ENCODE results near the gene PTPN5. TPM values are rescaled to one million over a fixed set of nuclear protein-coding genes. Genes with fewer than 3 reads are reported as not detected.
A peak's percentile ranks its signal among the peaks of the same experiment; 100 is the strongest.
"Not testable (repeated sequence)": the region's sequence is repeated elsewhere in the genome, so short reads cannot be mapped to it uniquely, and the experiment has no call there.

Gene PTPN5
- total RNA-seq: 27.5 TPM

GRCh38 chr11:18791207-18791968 lies at the start of gene PTPN5:
PTPN5 (minus strand) TSS chr11:18791798; CDS start chr11:18771958, 19,840 bp downstream.
- DNase-seq: peak; percentile 29

DNA sequence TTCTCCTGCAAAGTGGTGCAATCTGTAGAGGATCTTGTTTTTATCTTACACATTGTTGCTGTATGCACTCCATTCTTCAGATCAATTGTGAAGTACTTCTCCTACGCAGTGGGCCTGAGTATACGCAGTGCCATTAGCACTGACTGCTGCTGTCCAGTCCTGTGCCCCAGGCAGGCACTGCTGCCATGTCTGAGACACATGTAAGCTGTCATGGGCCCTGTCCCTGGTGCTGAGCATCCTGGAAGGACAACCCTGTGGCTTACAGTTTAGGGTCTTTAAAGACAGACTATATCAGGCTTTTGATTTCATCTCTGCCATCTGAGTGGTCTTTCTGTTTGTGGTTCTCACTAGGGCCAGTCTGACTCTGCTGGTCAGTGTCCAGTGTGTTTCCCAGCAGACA lies 44.8 kb upstream of the PTPN5 start:
- no peak for DNase-seq

DNA sequence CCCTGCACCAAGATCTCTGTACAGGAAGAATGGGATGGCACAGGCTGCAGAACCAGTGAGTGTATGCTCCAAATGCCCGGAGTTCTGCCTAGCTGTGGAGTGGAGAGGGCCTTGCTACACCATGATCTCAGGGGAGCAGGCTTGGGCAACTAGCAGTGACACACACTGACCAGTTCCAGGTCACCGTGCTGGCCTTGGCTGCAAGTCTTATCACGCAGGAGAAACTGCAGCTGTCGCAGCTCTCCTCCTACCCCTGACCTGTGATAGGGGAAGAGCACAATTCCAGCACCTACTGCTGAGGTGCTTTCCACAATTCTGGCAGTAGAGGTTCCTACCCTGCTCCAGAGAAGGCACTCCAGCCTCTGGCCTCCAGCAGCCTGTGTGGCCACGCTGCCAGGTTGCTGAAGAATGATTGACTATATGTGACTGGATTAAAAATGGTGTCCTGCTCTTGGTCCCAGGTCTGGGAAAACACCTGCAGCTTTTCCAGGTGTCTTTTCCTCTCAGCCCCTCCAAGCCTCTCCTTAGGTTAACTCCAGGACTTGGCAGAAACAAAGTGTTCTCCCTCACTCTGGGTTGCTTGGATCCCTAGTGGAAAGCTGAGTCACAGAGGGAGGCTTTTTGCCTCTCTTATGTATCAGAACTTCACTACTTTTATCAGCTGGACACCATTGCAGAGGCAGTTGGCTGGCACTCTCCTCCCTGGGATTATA lies 43.3 kb upstream of the PTPN5 start:
- no peak for DNase-seq

DNA sequence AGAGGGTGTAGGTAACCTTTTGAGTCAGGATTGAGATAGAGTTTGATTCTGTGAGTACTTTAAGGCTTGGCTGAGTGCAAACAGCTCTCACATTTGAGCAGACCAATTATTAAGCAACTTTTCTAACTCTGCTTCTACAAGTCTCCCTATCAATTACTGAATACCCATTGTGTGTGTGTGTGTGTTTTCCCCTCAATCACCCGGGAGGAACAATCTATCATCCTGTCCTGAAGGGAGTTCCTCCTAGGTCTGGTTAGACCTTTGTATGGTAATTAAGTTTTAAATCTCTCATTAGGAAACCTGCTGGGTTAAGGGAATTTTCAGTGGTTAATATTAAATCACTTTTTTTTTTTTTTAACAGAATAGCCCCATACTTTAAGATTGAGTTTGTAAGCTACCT lies 28.6 kb upstream of the PTPN5 start:
- not testable (repeated sequence) for DNase-seq

DNA sequence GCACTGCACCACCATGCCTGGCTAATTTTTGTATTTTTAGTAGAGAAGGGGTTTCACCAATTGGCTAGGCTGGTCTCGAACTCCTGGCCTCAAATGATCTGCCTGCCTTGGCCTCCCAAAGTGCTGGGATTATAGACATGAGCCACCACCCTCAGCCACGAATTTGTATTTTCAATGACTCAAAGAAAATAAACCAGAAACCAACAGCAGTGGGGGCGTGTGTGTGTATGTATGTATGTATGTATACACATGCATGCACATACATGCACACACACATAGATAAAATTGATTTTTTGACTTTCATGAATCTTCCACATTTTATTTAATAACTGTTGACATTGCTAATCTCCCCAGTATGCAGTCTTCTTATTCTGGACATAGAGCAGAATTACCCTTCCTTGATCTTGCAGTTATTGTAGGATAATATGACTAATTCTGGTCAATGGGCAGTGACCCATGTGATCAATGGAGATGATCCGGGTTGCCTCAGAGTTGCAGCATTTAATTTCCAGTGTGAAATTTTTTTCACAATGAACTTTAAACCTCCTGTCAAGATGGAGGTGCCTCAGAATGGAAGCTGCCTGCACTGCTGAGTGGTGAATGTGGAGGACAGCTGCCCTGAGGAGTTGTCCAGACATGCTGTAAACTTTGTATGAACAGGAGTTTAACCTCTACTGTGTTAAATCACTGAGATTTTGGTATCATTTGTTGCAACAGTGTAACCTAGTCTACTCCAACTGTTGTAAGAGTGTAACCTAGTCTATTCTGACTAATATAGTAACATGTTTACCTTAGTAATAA lies 12.8 kb upstream of the PTPN5 start:
- DNase-seq: no peak

- peak; percentile 18 for DNase-seq
Observed at GRCh38 chr11:18802381-18803257, 11.0 kb upstream of the PTPN5 start.

DNA sequence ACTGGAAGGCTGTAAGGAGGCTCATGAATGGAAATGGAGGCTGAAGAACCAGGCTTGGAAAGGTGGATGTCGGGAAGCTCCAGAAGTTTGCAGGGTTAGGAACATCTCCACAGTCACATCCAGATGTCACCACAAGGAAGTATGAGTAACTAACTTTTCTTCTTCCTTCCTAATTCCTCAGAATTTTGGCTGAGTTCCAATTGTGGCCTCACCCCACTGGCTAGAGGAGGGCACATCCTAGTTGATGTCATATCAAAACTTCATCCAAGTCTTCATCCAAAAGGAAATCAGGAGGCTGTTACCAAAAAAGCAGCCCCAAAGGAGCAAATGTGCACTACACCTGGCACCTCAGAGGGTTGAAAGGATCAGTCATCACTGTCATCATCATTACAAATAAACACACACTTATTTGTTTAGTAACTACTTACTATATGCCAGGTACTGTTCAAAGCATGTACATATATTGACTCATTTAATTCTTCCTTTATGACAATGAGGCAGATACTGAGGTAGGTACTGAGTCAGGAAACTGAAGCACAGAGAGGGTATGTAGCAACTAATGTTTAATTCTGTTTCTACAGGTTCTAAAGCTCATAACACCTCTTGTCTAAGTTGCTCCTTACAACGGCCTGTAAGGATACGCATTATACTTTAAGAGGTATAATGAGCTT lies 7.3 kb upstream of the PTPN5 start:
- DNase-seq: no peak

- DNase-seq: no peak
Observed at GRCh38 chr11:18794956-18795355, 3.4 kb upstream of the PTPN5 start.

- DNase-seq: no peak
Observed at GRCh38 chr11:18792827-18793226, 1.2 kb upstream of the PTPN5 start.

GRCh38 chr11:18791969-18792628 lies 501 bp upstream of the PTPN5 start:
- no peak for DNase-seq

- DNase-seq: no peak
Observed at GRCh38 chr11:18790883-18791206, 753 bp downstream of the PTPN5 start.

GRCh38 chr11:18789942-18790341 lies 1.7 kb downstream of the PTPN5 start:
- DNase-seq: no peak

DNA sequence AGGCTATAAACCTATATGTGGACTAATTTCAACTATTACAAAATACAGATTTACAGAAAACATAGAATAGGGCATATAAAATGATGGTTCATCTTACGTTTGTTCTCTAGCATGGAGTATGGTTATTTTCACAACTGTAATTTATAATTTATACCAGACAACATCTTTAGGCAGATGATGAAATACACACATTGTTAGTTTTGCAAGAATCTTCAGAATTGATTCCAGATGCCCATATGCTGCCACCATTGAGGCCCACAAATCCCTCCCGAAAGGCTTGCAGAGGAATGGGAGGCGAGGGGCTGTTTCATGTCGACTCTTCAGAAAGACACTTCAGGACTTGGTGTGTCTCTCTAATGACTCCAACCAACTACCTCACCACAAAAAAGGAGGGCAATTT lies 6.2 kb downstream of the PTPN5 start:
- DNase-seq: no peak

GRCh38 chr11:18780896-18781295 lies 10.7 kb downstream of the PTPN5 start:
- DNase-seq: no peak

GRCh38 chr11:18780329-18780728 lies 11.3 kb downstream of the PTPN5 start:
- DNase-seq: no peak

GRCh38 chr11:18778468-18778867 lies 13.1 kb downstream of the PTPN5 start:
- DNase-seq: no peak

DNA sequence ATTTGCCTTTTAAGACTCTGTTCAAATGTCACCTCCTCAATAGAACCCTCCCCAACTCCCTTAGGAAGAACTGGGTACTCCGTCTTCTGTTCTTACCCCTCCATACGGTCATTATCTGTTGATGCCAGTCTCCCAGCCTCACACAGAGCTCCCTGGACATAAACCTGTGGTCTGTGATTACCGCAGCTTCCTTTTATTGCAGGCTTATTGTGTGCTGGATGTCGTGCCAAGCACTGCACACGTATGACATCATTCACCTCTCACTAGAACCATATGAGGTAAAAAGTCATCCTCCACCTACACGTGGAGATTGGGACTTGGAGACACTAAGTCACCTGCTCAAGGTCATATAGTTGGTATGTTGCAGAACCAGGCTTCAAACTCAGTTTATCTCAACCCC lies 15.3 kb downstream of the PTPN5 start:
- no peak for DNase-seq

GRCh38 chr11:18775492-18776292 lies 15.9 kb downstream of the PTPN5 start:
- no peak for DNase-seq

GRCh38 chr11:18774801-18775200 lies 16.8 kb downstream of the PTPN5 start:
- DNase-seq: no peak

- DNase-seq: no peak
Observed at GRCh38 chr11:18773681-18774080, 17.9 kb downstream of the PTPN5 start.

Measured in occipital lobe (tissue), 2 donors.